HT1080 (cell line): ENCODE results near the gene GDPD1. TPM values are rescaled to one million over a fixed set of nuclear protein-coding genes. Genes with fewer than 3 reads are reported as not detected.
"Not testable (repeated sequence)": the region's sequence is repeated elsewhere in the genome, so short reads cannot be mapped to it uniquely, and the experiment has no call there.

ENCODE experiments used
- DNase-seq: peaks from one replicate; pipeline ENCODE4 v3.0.0-alpha.2; 2015; ENCODE audit warnings: low read depth
- total RNA-seq: library from RNA; depleted of rRNA; stranded (reverse); fragments of >200 nt; shearing (Covaris generic); gene quantifications from 2 replicates; pipeline ENCODE4 v1.2.3, GENCODE V29; 2014

The GDPD1 gene
- total RNA-seq, 1 experiment from 2014 or later = 1.5 TPM

GRCh38 chr17:59244081-59244480 is 23.8 kb downstream of the GDPD1 start:
- DNase-seq = no peak

GRCh38 chr17:59254742-59255141 is 34.4 kb downstream of the GDPD1 start:
- DNase-seq = no peak

- no peak for DNase-seq
These were observed 36.8 kb downstream of the GDPD1 start for GRCh38 chr17:59257101-59257500.

- DNase-seq = no peak
These were observed 40.4 kb downstream of the GDPD1 start for GRCh38 chr17:59260722-59261121.

GRCh38 chr17:59266745-59267144 is 46.4 kb downstream of the GDPD1 start:
- no peak for DNase-seq

GRCh38 chr17:59267776-59268175 is 47.5 kb downstream of the GDPD1 start:
- no peak for DNase-seq

GRCh38 chr17:59275618-59276017 is 55.3 kb downstream of the GDPD1 start:
- no peak for DNase-seq

GRCh38 chr17:59277031-59277430 is 56.7 kb downstream of the GDPD1 start:
- DNase-seq = no peak

- DNase-seq = no peak
These were observed 58.1 kb downstream of the GDPD1 start for GRCh38 chr17:59278406-59278805.

GRCh38 chr17:59284317-59284716 is 64.0 kb downstream of the GDPD1 start:
- DNase-seq = no peak

- peak; percentile 81 for DNase-seq
These were observed 67.1 kb downstream of the GDPD1 start for GRCh38 chr17:59287452-59287851.

GRCh38 chr17:59287891-59288290 is 67.6 kb downstream of the GDPD1 start:
- peak; percentile 3 for DNase-seq

- no peak for DNase-seq
These were observed 69.6 kb downstream of the GDPD1 start for GRCh38 chr17:59289981-59290301.

GRCh38 chr17:59290302-59290998 is 70.1 kb downstream of the GDPD1 start:
- not testable (repeated sequence) for DNase-seq

- no peak for DNase-seq
These were observed 71.8 kb downstream of the GDPD1 start for GRCh38 chr17:59292174-59292523.

- no peak for DNase-seq
These were observed 75.9 kb downstream of the GDPD1 start for GRCh38 chr17:59296190-59296589.

GRCh38 chr17:59298521-59298920 is 78.2 kb downstream of the GDPD1 start:
- DNase-seq = no peak

- no peak for DNase-seq
These were observed 79.2 kb downstream of the GDPD1 start for GRCh38 chr17:59299400-59300092.

- no peak for DNase-seq
These were observed 80.6 kb downstream of the GDPD1 start for GRCh38 chr17:59300941-59301340.

GRCh38 chr17:59304811-59305210 is 84.5 kb downstream of the GDPD1 start:
- DNase-seq = no peak

GRCh38 chr17:59310263-59310920 is 90.1 kb downstream of the GDPD1 start:
- DNase-seq = no peak

- peak; percentile 58 for DNase-seq
These were observed 90.7 kb downstream of the GDPD1 start for GRCh38 chr17:59311051-59311468.

- not testable (repeated sequence) for DNase-seq
These were observed 91.2 kb downstream of the GDPD1 start for GRCh38 chr17:59311521-59311920.
